Measurements from ENCODE around the gene ZNF827. TPM values are rescaled to one million over a fixed set of nuclear protein-coding genes. Genes with fewer than 3 reads are reported as not detected.

The ZNF827 gene
- total RNA-seq, 1 experiment from 2014 or later, result 6.3 TPM

- intact Hi-C loops (cut with micrococcal nuclease; ENCODE audit: unreplicated experiment), result no loop called here
- no peaks in the 10 kb centered on the region for H3K36me3 ChIP-seq (ENCODE audit: control insufficient read depth, insufficient read depth, low read length)
- H3K9me3 ChIP-seq (ENCODE audit: control insufficient read depth, insufficient read depth, low read depth, low read length), result no peaks in the 10 kb centered on the region
- CTCF ChIA-PET, result no interaction called here
- H3K27me3 ChIP-seq (ENCODE audit: control insufficient read depth, insufficient read depth, low read length), result no peaks in the 10 kb centered on the region
- DNase-seq (ENCODE audit: low read depth, low spot score) (no peak), ATAC-seq (no peak)
- in situ Hi-C loops (cut with HindIII; ENCODE audit: low pct_unique_long_range_greater_than_20kb, low sequenced_read_pairs), result no loop called here
- TF ChIP-seq POLR2AphosphoS5 (IDR thresholded peaks at IDR 0.05; ENCODE audit: low read depth, low read length) (no peak), REST (IDR thresholded peaks at IDR 0.05; ENCODE audit: insufficient read depth in 1 of 2, low read depth in 2 of 2, low read length in 1 of 2) (no peak), SIN3A (IDR thresholded peaks at IDR 0.05; ENCODE audit: borderline replicate concordance, insufficient read depth, low read depth, low read length) (no peak), TCF7L2 (IDR thresholded peaks at IDR 0.05; ENCODE audit: low read depth, low read length) (no peak)
- TF ChIP-seq, protein P1, sequence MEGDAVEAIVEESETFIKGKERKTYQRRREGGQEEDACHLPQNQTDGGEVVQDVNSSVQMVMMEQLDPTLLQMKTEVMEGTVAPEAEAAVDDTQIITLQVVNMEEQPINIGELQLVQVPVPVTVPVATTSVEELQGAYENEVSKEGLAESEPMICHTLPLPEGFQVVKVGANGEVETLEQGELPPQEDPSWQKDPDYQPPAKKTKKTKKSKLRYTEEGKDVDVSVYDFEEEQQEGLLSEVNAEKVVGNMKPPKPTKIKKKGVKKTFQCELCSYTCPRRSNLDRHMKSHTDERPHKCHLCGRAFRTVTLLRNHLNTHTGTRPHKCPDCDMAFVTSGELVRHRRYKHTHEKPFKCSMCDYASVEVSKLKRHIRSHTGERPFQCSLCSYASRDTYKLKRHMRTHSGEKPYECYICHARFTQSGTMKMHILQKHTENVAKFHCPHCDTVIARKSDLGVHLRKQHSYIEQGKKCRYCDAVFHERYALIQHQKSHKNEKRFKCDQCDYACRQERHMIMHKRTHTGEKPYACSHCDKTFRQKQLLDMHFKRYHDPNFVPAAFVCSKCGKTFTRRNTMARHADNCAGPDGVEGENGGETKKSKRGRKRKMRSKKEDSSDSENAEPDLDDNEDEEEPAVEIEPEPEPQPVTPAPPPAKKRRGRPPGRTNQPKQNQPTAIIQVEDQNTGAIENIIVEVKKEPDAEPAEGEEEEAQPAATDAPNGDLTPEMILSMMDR (IDR thresholded peaks at IDR 0.05), result no peak
- no peaks in the 10 kb centered on the region for H3K4me1 ChIP-seq (ENCODE audit: control insufficient read depth, insufficient read depth, low read length)
- H3K27ac ChIP-seq (ENCODE audit: low read length), result no peak overlapping the region
- POLR2A ChIA-PET, result no interaction called here
- no peak overlapping the region for H3K4me3 ChIP-seq (ENCODE audit: low read depth in 2 of 2, low read length in 2 of 2)
- no TSS peak for BruUV-seq (replicated peaks)
Observed at GRCh38 chr4:145739845-145740244, 198.8 kb downstream of the ZNF827 start.

DNA sequence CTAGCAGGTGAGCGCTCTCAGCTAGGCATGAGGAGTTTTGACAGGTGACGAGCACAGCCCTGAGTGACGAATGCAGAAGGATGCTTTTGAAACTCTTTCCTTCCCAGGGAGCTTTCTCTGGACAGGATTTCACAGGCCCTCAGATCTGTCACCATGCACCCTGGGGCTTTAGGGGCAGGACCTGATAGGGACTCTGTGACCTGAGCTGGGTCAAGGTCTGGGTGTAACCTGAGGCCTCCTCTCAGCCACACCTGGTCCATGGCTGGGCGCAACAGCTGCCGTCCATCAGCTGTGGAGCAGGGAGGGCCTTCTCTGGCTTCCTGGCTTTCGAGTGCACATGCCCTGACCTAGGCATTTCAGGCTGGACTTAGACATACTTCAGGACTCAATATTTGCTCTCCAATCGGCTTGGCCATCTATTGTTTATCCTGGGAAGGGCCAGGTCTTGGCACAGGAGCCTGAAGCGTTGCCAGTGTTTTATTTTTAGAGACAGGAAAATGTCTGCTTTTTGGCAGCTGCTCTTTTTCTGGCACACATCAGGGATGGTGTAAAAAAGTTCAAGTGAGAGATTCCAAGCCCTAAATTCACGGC, 202.3 kb downstream of the ZNF827 start:
- intact Hi-C loops (cut with micrococcal nuclease; ENCODE audit: unreplicated experiment), result no loop called here
- CTCF ChIA-PET, result no interaction called here
- H3K4me3 ChIP-seq (ENCODE audit: low read depth in 2 of 2, low read length in 2 of 2), result no peak overlapping the region
- peaks cover 5% of the 10 kb centered on the region; the same call in 1 of the 2 replicates for H3K4me1 ChIP-seq (ENCODE audit: control insufficient read depth, insufficient read depth, low read length)
- POLR2A ChIA-PET, result no interaction called here
- in situ Hi-C loops (cut with HindIII; ENCODE audit: low pct_unique_long_range_greater_than_20kb, low sequenced_read_pairs), result no loop called here
- no peaks in the 10 kb centered on the region for H3K9me3 ChIP-seq (ENCODE audit: control insufficient read depth, insufficient read depth, low read depth, low read length)
- H3K27ac ChIP-seq (ENCODE audit: low read length), result no peak overlapping the region
- no peaks in the 10 kb centered on the region for H3K27me3 ChIP-seq (ENCODE audit: control insufficient read depth, insufficient read depth, low read length)
- ATAC-seq (no peak), DNase-seq (ENCODE audit: low read depth, low spot score) (no peak)
- no peaks in the 10 kb centered on the region for H3K36me3 ChIP-seq (ENCODE audit: control insufficient read depth, insufficient read depth, low read length)
- TF ChIP-seq POLR2AphosphoS5 (IDR thresholded peaks at IDR 0.05; ENCODE audit: low read depth, low read length) (no peak), SIN3A (IDR thresholded peaks at IDR 0.05; ENCODE audit: borderline replicate concordance, insufficient read depth, low read depth, low read length) (no peak), REST (IDR thresholded peaks at IDR 0.05; ENCODE audit: insufficient read depth in 1 of 2, low read depth in 2 of 2, low read length in 1 of 2) (no peak), TCF7L2 (IDR thresholded peaks at IDR 0.05; ENCODE audit: low read depth, low read length) (no peak)
- TF ChIP-seq, protein P1 (IDR thresholded peaks at IDR 0.05), result no peak
- no TSS peak for BruUV-seq (replicated peaks)
